Measurements from ENCODE around the gene LCN12. TPM values are rescaled to one million over a fixed set of nuclear protein-coding genes. Genes with fewer than 3 reads are reported as not detected.
"Not testable (repeated sequence)": the region's sequence is repeated elsewhere in the genome, so short reads cannot be mapped to it uniquely, and the experiment has no call there.

The LCN12 gene
- polyA plus RNA-seq, 4 donors: 1.4 to 54.6 (median 23.8) TPM

GRCh38 chr9:136984464-136985026 lies 32.5 kb downstream of the LCN12 start:
- no peak for DNase-seq (ENCODE audit: low read depth in 4 of 4, low spot score in 3 of 4)

DNA sequence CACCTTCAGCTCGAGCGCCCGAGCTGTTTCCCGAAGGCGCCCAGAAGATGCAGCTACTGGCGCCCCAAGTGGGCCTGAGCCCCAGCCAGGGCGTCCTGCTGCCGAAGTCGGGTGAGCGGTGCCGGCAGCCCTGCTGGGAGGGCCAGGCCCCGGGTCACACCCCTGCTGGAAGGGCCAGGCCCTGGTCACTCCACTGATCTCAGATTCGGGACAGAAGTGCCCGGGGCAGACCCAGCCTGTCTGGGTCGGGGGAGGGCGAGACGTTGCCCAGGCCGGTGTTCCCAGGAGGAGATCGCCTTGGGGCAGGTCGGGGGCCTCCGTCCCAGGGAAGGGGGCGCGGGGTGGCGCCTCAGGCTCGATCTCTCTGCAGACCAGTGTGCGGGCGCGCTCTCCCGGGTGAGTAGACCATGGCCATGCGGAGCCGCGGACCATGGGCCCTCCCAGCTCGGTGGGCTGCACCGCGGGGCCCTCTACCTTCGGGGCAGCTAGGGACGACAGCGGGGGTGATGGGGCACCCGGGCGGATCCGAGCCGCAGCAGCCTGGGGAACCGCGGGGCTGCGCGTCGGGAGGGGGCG lies 33.0 kb downstream of the LCN12 start:
- DNase-seq (ENCODE audit: low read depth in 4 of 4, low spot score in 3 of 4): no peak

DNA sequence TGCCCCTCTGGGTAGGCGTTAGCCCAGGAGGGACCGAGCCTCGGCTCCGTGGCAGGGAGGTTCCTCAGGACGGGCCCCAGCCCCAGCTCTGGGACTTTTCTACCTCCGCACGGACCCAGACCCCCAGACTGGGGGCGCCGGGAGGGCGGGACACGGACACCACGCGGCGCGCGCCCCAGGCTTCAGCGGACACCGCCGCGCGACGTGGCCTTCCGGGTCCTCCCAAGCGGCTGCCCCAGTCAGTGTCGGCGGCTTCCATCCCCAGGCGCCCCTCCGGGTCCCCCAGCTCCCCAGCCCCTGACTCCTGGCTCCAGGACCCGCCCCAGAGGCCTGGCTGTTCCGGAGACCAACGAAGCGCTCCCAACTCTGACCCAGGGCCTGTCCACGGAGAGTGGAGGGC lies 33.8 kb downstream of the LCN12 start:
- no peak for DNase-seq (ENCODE audit: low read depth in 4 of 4, low spot score in 3 of 4)

DNA sequence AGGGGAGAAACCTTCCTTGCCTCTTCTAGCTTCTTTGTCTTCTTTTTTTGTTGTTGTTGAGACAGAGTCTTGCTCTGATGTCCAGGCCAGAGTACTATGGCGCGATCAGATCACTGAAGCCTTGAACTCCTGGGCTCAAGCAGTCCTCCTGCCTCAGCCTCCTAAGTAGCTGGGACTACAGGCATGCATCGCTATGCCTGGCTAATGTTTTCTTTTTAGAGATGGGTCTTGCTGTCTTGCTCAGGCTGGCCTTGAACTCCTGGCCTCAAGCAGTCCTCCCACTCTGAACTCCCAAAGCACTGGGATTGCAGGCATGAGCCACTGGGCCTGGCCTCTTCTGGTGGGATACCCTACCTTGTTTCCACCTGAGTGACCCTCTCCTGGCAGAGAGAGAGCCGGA lies 36.8 kb downstream of the LCN12 start:
- DNase-seq (ENCODE audit: low read depth in 4 of 4, low spot score in 3 of 4): no peak

DNA sequence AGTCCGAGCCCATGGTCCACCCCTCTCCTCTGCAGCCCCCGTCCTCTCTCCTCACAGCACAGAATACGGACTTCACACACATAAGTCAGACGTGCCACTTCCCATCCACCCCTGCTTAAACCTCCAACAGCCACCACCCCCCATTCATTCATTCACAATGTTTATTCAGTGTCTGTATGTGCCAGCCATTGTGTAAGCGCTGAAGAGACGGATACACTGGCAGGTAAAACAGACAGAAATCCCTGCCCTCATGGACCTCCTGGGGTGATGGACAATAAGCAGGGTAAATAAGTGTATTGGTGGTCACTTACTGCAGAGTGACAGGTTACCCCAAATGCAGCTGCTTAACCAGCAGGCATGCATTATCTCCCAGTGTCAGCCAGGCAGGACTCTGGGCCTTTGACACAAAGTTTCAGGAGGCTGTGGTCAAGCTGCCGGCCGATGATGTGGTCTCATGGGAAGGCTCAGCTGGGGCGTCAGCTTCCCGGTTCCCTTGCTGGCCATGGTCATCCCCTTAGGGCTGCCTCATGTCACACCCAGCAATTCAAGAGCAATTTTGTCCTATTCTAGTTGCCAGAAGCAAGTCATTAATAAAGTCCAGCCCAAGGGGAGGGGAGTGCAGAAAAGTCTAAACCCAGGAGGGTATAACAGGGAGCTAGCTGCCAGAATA lies 38.3 kb downstream of the LCN12 start:
- DNase-seq (ENCODE audit: low read depth in 4 of 4, low spot score in 3 of 4): no peak

DNA sequence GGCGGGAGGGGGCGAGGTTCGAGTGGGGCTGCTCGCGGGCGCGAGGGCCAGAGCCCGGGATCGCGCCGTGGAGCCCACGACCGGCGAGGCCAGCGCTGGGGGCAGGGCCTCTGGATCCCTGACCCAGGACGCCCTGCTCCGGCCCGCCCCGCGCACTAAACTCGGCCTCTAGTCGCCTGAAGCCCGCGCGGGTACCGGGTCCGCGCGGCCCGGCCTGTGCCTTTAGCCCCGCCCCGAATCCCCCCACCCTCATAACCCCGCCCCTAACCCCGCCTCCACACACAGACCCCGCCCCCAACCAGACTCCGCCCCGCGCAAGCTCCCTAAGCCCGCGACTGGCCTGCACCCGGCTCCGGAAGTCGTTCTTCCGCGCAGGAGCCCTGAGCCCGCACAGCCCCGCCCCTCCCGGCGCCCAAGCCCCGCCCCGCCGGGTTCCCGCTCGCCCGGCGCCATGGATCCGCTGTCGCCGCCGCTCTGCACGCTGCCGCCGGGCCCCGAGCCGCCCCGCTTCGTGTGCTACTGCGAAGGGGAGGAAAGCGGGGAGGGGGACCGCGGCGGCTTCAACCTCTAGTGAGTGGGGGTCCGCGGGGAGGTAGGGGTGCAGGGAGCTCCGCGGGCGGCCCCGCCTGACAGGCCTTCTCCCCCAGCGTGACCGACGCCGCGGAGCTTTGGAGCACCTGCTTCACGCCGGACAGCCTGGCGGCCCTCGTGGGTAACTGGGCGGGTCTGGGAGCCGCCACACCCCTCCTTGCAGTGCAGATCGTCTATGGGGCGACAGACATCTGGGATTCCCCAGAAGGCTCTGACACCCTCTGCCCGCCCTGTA lies 40.1 kb downstream of the LCN12 start, which contains the start of gene PAXX:
Gene PAXX, plus strand, starts transcription at position 430 of the 826 bp plus-strand sequence. Its CDS starts 22 bp downstream, at position 452.
- DNase-seq (ENCODE audit: low read depth in 4 of 4, low spot score in 3 of 4): peak; percentile 52 to 77 (median 71)

DNA sequence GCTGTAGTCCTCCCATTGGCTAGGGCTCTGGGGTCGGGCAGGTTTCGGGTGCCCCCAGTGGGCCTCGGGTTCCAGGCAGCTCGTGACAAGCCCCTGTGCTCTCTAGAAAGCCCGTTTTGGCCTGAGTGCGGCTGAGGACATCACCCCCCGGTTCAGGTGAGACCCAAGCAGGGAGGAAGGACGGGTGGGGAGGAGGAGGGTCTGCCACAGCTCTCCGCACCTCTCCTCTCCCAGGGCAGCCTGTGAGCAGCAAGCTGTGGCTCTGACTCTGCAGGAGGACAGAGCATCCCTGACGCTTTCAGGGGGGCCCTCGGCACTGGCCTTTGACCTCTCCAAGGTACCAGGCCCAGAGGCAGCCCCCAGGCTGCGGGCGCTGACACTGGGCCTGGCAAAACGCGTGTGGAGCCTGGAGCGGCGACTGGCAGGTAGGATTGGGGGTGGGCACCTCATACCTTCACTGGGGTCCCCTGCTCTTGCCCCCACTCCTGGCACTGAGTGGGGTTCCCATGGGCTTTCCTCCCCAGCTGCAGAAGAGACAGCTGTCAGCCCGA lies 40.8 kb downstream of the LCN12 start:
- no peak for DNase-seq (ENCODE audit: low read depth in 4 of 4, low spot score in 3 of 4)

DNA sequence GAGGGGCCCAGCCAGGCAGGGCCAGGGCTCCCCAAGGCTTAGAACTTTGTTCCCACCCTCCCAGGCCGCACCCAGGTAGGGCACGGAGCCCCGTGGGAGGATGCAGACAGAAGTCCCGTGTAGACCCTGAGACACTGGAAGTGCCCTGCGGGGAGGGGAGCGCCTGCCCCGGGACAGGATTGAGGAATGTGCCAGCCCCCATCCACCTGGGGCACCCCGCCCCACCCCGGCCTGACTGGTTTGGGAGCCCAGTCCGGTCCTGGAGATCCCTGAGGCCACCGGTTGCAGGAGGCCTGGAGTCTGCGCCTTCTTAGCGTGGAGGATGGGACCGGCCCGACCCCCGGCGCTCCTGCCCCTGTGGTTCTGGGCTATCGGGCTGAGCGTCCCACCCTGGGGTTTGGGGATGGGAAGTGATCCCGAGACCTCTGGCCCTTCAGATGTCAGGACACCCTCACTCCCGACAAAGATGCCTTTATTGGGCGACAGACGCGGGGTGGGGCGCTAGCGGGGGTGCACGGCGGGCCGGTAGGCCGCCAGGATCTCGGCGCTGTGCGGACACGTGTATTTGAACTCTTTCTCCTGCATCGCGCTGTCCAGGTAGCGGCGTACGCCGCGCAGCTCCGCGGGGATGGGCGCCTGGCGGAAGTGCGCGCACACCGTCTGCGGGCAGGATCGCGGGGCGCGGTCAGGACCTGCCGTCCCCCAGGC lies 42.3 kb downstream of the LCN12 start:
- DNase-seq (ENCODE audit: low read depth in 4 of 4, low spot score in 3 of 4): no peak

DNA sequence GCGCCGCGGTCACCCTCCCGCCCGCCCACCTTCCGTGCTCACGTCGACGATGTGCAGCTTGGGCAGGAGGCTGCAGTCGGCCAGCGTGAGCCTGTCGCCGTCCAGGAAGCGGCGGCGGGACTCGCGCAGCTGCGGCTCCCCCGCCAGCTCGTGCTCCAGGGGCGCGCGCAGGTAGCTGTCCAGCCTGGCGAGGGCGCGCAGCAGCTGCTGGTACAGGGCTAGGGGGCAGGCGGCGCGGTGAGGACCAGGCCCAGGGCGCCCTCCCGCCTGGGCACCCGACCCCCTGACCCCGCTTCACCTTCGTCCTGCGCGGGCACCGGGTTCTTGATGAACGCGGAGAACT lies 42.8 kb downstream of the LCN12 start:
- DNase-seq (ENCODE audit: low read depth in 4 of 4, low spot score in 3 of 4): no peak

DNA sequence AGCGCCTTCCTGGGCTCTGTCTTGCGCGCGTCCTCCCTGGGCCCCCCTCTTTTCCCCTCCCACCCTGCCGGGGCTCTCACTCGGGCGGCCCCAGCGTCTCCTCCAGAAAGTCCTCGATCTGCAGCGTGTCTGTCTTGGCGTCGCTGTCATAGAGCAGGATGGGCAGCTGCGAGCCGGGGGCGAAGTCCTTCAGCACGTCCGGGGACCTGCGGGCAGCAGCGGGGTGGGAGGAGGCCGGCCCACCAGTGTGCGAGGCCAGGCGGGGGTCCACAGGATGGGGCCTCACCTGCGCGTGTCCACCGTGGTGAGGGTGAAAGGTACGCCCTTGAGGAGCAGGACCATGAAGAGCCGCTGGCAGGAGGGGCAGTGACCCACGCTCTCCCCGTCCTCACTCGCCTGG lies 43.3 kb downstream of the LCN12 start:
- DNase-seq (ENCODE audit: low read depth in 4 of 4, low spot score in 3 of 4): no peak

- no peak for DNase-seq (ENCODE audit: low read depth in 4 of 4, low spot score in 3 of 4)
Measured at GRCh38 chr9:136995772-136996311, 43.8 kb downstream of the LCN12 start.

DNA sequence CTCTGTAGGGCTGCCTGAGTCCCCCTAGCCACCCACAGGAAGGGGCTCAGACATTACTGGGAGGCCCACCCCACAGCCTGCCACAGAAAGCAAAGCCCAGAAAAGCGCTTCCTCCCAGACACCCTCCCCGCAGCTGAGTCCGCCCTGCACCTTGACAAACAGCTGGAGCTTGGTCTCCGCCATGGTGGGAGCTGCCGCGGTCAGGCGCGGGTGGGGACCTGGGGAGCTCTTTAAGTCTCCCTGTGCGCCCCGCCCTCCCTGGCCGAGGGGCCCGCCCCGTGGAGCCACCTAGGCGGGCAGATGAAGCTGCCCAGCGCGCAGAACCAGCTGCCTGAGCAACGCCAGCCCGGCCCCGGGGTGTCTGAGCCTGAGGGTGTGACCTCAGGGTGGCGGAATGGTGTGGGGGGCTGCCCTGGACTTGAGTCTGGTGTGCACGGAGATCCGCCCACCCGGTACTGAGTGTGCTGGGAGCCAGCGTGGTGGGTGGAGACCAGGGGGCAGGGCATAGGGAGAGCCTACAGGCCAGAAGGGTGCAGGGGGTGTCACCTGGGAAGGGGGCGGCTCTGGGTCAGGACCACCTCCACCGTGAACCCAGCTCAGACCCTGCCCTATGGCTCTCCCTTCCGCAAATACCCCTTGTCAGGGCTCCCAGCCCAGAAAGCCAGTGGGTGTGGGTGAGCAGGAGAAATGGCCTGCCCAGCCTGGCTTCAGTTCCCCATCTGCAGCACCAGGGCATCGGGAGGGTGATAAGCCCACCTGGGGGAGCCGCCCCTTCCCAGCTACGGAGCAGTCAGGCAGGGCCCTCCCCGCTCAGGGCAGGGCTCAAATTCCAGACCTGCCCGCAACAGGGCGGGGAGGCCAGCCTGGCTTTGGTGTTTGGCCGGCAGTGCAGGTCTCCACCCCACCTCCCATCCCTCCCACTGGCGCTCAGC lies 44.6 kb downstream of the LCN12 start, which contains the start of gene CLIC3:
Gene CLIC3, minus strand, starts transcription at position 208 of the 932 bp plus-strand sequence. Its CDS starts 25 bp downstream, at position 183.
- DNase-seq (ENCODE audit: low read depth in 4 of 4, low spot score in 3 of 4): no peak

- no peak for DNase-seq (ENCODE audit: low read depth in 4 of 4, low spot score in 3 of 4)
Measured at GRCh38 chr9:136997371-136997770, 45.3 kb downstream of the LCN12 start.

- no peak for DNase-seq (ENCODE audit: low read depth in 4 of 4, low spot score in 3 of 4)
Measured at GRCh38 chr9:136997830-136998234, 45.8 kb downstream of the LCN12 start.

DNA sequence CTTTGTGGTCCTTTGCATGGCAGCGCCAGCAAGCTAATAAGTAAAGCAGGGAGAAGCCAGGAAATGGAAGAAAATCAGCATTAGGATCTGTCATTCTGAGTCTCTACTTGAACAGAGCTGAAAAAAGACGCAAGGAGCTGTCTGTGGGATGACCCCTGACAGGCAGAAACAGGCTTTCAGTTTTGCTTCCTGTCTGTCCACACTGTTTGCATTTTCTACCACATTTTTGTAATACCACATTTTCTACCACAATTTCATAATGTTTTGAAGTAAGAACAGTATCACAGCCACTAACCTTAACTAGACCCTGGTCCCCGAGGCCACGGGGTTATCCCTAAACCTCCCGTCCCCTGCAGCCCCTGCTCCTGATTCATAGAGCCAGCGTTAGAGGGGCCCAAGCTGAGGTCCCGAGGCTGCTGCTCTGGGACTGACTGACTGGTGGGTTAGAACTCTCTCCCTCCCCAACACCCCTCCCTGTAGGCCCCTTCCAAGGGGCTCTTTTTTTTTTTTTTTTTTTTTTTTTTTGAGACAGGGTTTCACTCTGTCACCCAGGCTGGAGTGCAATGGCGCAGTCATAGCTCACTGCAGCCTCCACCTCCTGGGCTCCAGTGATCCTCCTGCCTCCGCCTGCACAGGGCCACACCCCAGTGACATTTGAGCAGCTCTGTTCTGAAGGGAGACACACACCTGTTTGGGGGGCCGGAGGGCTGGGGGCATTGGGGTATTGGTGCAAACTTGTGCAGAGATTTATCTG lies 48.3 kb downstream of the LCN12 start:
- no peak for DNase-seq (ENCODE audit: low read depth in 4 of 4, low spot score in 3 of 4)

DNA sequence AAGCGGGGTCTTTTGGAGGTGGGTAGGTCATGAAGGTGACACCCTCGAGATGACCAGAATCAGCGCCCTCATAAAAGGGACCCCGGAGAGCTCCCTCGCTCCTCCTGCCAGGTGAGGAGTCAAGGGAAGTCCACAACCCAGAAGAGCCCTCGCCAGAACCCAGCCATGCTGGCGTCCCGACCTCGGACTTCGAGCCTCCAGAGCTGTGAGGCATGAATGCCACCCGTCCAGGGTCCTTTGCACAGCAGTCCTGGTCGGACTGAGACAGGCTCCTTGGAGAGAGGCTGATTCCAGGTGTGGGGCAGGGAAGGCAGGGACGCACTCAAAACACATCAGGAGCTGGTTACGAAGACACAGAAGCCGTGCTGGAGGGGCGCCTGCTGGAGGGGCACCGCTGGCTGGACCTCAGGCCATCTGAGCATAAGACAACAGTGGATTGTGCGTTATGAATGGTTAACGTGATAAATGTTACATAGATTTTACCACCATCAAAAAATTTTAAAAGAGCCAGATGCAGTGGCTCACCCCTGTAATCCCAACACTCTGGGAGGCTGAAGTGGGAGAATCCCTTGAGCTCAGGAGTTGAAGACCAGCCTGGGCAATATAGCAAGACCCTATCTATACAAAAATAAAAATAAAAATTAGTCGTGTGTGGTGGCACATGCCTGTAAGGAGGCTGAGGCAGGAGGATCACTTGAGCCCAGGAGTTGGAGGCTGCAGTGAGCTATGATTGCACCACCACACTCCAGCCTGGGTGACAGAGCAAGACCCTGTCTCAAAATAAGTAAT lies 50.0 kb downstream of the LCN12 start:
- no peak for DNase-seq (ENCODE audit: low read depth in 4 of 4, low spot score in 3 of 4)

DNA sequence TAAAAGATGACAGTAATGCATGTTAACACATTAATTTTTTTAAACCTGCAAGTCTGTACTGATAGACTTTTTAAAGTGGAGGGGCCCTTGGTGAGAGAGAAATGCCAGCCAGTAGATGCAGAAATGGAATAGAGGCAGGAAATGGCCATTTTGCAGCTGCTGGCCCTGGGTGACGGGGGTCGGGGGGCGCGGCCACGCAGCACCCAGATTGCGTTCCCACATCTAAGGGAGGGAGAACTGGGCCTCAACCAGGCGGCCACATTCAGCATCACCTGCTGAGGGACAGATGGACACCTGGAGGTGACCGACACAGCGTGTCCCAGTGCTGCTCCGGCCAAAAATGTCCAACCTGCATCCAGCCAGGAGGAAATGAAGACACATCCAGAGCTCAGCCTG lies 50.6 kb downstream of the LCN12 start:
- DNase-seq (ENCODE audit: low read depth in 4 of 4, low spot score in 3 of 4): no peak

GRCh38 chr9:137004285-137004684 lies 52.2 kb downstream of the LCN12 start:
- not testable (repeated sequence) for DNase-seq (ENCODE audit: low read depth in 4 of 4, low spot score in 3 of 4)

Data from left renal pelvis (tissue), 4 donors.